GM19238 (cell line): ENCODE results near the gene NTM.
"Not testable (repeated sequence)": the region's sequence is repeated elsewhere in the genome, so short reads cannot be mapped to it uniquely, and the experiment has no call there.

Experiments used
- DNase-seq: peaks from one replicate; pipeline ENCODE4 v3.0.0; 2011; ENCODE audit warnings: low spot score; ENCODE audit not compliant: insufficient read length

Gene NTM

DNA sequence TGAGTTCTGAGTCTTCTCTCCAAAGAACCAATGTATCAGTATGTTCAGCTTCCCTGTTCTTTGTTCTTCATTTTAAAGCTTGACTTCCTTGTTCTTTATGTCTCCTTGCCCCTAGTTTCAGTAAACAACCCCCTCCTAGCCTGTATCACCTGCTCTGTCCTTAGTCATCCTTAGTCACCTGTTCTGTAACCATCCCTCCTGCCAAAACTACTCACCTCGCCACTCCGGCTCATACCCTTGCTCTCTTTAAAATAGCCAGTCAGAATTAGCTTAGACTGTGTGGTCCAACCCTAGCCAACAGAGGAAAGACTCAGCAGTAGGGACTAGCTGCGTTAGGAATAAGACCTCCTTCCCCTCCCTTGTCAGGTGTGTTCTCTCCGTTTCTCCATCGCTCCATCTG, 127.3 kb downstream of the NTM start:
- not testable (repeated sequence) for DNase-seq

DNA sequence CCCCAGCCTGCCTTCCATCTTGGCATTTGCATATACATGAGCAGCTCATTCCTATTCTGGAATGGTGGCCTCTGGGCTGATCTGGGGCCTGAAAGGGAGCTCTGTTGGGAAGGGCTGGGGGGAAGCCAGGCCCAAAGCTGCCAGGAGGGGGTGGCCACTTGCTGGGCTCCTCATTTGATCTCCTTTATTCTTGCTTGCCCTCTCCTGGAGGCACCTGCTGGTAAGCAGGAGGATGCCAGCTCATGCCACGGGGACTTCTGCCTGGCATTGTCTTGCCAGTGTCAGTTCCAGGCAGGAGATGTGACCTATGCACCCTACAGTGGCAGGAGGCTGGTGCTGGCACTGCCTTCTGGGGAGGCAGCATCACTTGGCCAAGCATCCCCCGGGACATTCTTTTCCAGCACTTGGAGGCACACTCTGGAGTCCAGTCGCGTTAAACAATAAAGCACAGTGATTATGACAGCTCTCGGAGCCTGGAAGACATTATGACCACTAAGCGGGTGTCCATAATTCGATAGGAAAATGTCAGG, 128.3 kb downstream of the NTM start:
- DNase-seq: no peak

DNA sequence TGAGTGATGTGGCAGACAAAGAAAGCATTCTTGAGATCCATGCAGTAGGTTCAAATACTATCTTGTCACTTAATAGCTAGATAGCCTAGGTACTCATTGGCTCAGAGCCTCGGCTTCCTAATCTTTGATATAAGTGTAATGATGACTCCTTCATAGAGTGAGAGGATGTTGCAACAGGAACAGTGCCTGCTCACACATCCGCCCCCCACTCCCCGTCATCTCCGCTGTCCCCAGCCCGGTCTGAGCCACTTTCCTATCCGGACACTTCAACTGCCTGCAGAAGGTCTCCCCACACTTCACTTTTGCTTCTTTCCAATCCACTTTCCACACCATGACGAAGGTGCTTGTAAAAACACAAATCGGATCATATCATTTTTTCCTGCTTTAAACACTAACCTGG, 128.8 kb downstream of the NTM start:
- DNase-seq: no peak

DNA sequence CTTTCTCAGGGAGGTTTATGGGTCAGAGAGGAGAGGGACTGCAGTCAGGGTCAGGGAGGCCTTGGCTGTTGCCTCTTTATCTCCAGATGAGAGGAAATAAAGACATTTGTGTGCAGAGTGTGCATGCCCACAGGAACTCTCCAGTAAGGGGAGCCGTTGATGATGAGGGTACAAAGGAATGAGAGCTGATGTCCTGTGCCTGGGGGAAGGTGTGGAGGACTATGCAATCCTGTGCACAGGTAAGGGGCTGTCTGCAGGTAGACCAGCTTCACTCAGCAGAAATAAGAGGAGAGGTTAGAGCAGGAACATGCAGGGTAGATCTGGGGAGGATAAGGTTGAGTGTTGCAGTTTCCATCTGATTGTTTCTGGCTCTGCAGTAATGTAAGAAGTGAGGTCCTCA, 132.6 kb downstream of the NTM start:
- DNase-seq: no peak

DNA sequence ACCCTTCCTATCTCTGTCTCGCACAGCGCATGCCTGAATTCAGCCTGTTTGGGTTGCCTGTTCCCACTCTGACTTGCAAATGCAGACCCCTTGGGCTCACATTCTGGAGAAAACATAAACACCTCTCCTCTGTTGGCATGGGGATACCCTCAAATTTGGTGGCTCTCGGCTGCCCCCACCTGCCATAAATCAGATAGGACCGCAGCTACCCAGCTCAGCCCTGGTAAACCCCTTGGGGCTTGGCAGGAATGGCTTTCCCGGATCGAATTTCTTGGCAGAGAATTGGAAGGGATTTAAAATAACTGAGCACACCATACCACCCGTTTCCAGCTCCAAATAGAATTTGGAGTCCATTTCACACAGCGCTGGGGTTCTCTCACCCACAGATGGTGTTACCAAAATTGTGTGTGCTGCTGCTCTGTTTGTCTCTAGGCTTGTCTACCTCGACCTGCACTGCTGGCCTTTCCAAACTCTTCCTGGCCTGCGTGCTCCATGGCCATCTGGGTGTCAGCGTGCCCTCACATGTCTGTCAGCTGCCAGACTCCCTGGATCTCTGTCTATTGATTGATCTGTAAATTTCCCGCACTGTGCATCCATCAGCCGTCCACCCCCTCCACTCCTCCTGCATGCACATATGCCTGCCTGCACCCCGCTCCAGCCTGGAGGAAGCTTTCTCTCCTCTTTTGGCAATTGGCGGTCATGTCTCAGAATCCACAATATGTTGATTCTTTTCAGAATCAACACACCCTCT, 134.0 kb downstream of the NTM start:
- no peak for DNase-seq

DNA sequence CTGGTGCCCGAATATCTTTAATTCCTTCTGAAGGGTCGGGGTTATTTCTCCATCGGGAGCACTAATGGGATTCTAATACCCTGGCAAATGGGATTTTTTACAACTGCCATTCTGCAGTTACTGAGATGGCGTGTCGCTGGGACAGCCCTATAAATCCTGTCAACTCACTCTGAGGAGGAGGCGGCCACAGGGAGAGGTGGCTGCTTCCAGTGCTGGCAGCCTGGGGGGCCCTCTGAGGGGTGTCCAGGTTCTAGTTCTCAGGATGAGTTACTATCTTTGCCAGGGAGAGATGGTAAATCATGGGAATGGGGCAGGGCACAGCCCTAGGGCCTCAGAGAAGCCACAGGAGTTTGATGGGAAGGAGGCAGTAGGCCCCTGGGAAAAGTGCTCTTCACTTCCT, 135.9 kb downstream of the NTM start:
- DNase-seq: no peak

DNA sequence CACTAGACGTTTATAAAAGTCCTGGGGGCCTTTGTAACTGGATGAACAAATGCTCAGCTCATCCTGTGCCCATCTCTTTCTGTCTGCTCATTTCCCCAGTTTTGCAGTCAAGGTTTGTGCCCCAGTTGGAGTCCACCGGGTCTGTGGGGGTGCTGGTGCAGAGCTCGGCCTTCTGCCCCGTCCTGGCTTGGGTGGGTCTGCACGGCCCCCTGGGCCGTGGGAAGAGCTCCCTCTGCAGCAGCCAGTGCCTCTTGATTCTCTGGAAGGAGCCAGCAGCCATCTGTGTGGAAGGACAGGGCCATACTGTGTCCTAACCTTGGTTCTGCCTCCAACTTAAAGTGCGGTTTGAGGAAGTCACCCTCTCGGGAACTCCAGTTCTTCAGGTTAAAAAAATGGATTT, 140.2 kb downstream of the NTM start:
- no peak for DNase-seq

DNA sequence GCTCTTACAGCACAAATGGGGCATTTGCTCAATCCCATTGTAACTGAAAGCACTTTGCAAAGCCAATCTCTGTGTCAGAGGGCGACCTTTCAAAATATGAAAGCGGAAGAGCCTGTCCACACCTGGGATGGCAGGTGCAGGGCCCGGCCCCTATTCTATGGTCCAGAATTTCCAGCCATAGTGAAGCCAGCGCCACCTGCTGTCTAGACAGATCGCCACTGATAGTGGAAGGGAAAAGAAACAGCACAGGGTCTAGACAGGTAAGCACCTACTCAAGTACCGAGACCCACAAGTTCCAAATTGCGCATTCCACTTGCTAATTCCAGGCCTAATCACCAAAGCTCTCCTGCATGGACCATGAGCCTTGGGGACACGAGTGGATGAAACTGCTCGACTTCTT, 141.4 kb downstream of the NTM start:
- DNase-seq: no peak

DNA sequence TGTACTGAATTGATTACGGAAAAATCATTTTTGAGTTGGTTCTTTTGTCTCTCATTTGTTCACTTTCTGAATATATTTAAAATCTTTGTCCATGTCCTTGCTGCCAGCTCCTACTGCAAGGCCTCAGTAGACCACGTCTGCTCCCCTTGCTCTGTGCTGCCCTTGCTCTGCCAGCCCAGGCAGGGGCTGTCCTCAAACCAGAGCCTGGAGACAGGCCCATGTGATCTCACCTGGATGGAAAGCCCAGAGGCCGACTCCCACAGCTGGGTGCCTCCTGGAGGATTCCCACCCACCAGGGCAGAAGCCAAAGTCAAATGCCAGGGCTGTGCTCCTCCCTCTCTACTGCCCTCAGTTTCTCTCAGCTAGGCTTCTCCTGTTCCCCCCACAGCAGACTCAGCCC, 141.8 kb downstream of the NTM start:
- DNase-seq: no peak

DNA sequence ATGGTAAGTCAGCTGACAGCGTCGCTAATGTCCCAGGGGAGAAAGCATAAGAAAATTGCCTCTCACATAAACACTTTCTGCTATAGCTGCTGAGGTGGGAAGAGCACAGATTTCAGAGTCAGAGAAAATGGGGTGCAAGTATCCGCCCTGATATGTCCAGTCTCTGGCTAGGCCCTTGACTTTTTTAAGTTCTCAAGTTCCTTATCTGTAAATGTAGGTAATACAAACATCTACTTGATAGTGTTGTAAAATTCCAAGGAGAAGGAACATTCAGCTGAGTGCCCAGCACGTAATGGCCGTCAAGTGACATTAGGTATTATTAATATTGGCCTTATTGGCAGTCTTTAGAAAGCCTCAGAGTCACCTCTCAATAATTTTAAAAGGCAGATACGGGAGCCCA, 143.6 kb downstream of the NTM start:
- no peak for DNase-seq

DNA sequence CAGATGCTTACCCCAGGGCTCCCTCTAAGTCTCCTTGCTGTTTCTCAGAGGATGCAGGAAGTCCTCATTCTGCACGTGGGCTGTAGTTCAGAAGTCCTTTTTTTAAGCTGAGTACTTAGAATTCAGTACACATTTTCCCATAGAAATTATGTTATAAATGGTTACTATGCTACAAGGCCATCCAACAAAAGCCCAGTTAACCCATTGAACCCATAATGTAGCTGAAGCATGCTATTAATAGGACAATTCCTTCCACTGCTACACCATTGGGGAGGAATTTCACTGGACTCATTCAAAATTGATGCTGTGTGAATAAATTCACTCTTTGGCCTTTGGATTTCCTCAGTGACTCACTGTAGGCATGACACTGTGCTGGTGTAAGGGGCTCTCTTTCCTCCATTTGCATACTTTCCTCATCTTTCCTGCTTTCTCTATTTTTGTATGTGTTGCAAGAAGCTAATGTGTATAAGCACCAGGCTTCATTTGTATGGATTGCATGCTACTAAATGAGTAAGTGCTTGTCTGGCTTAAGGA, 148.0 kb downstream of the NTM start:
- no peak for DNase-seq

DNA sequence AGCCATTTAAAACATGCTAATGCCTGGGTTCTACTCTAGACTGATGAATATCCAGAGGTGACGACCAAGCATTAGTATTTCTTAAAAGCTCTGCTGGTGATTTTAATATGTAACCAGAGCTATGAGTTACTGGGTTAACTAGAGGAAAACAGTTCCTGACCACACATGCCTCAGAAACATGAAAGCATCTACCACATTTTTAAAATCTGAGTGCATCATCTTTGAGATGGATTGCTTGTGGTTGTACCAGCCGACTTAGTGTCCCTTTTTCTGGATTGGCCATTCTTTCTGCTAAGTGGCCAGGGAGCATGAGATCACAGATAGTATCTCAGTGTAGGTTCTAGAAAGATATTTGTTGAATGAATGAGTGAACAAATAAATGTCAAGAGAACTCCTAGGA, 152.4 kb downstream of the NTM start:
- no peak for DNase-seq

DNA sequence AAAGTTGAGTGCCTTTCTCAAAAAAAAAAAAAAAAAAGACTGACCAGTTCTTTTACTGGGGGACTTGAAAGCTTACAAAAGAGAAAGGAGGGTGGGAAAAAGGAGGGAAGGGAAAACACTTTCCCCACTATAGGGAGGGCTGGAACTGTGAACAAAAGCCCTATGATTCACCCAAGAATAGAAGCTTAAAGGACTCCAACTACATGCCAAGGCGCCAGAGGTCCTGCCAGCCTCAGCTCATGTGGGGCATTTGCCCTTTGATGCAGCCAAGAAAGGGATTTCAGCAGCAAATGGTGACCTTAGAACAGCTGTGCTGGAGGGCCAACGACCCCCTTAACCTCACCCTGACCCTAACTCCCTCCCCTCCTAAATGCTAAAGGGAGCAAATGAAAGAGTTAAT, 160.0 kb downstream of the NTM start:
- DNase-seq: no peak

DNA sequence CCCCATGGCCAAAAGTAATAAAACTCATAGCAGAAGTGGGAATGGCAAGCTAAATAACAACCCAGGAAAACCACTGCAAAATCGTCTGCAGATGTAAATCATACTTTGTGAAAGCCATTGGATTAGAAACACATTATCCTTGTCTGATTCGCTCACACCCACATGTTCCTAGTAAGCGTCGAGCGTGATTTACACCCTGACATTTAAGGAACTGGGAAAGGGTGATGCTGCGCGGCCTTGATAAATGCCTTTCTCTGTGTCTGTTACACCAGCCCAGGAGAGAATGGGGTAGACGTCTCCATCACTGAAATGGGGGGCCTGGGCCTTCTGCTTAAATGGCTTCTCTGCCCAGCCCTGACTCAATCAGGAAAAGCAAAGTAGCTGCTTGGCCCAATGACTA, 162.7 kb downstream of the NTM start:
- no peak for DNase-seq

DNA sequence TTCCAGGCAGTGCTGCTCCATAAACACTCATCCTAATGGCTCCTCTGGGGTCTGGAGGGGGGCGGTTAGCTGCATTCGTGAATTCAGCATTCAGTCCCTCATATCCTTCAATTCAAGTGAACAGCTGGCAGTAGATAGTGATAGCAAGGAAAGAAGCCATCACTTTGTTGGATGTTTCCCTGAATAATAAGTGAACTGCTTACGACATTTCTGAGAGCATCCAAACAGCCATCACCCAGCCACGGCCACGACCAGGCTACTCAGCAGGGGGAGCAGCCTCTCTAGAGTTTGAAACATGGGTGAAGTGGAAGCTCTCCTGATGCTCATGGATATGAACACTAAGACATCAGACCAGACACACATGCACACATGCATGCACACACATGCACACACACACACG, 163.6 kb downstream of the NTM start:
- DNase-seq: no peak

DNA sequence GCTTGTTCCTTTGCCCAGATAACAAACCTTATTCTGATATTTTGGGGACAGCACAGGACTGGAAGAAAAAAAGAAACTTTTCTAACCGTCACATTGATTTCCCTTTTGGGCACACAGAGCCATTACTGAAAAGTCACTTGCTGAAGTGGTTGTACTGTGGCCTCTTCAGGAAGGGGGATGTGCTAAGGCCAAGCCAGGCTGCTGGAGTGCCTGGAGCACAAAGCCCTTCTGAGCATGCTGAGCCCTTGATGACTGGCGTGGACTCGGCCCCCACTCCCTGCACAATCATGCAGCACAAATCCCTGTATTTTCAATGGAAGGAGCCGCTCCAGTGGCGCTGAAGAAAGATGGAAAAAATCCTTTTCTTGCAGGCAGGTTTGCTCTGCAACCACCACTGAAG, 164.2 kb downstream of the NTM start:
- no peak for DNase-seq

DNA sequence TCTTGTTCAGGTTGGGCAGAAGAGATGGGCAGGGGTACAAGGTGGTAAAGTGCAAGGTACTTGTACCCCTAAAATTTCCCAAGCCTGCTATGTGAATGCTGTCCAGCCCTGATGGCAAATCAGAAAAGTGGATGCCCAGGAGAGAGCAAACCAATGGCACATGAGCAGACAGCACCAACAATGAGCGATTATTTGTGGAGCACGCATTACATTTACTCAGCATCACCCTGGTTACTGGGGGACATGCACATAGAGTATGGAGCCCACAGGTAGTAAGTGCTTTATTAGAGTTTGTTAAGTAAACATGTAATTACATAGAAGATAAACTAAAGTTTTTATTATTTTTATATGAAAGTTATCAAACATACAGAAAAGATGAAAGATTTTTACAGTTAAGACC, 165.7 kb downstream of the NTM start:
- DNase-seq: no peak

DNA sequence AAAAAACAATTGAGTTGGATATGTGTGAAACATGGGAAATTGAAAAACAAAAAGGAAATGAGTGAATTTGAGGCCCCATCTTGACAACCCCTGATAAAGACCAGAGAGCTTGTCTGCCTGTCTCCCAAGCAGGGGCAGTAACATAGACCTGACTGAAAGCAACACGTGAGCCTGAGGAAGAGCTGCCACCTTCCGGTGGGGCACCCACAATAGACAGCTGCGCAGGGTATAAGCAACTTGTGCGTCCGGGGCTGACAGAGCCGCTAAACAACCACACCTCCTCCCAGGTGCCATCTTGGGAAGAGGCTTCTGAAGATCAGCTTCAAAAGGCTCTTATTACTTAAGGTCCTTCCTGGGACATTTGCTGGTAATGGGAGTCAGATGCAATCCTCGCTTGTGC, 166.8 kb downstream of the NTM start:
- DNase-seq: no peak

DNA sequence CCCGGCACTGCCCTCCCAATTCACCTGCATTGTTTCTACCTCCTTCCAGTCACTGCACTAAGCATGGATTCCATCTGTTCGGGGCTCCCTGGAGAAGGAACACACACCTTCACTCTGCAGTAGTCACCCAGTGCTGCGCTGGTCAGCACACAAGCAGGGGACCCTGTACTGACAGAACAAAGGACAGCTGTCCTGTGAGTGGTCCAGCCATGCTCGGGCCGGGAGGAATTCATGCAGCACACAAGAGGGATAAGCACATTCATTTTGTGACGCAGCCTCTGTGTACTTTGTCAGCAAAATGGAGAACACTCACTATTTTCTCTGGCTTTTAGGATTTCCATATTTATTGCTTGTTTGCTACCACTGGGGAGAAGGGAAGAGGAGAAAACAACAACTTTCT, 167.3 kb downstream of the NTM start:
- DNase-seq: no peak

DNA sequence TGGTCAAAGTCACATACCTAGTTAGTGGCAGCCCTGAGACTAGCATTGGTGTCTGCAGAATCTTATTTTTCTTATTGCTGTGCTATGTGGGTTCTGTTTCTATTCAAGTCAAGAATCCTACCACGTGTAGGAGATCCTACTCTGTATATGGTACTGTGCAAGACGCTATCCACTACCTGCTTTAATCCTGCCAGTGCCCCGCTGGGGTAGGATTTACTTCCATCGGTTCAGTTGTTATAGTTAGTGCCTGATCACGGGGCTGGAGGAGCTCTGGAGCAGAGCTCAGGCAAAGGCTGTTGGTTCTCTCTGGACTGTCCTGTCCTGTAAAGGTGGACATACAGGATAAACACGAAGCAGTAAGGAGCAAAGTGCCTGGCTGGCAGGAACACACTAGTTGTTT, 167.9 kb downstream of the NTM start:
- no peak for DNase-seq

DNA sequence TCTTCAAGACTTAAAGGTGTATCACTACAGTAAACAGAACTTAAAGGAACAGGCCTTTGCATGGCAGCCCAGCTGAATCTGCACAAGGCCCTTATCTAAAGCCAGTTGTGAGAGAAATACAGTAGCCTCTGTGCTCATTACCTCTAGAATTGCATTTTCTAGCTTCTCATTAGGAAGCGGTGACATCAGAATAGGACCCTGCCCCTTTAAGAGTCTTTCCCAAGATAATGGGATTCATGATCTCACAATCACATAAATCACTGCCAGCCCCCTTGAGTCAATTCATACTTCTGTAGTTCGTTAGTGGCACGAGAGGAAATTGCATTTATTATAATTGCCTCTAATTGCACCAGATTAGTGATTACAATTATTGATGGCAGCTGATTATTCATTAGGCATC, 170.3 kb downstream of the NTM start:
- no peak for DNase-seq

DNA sequence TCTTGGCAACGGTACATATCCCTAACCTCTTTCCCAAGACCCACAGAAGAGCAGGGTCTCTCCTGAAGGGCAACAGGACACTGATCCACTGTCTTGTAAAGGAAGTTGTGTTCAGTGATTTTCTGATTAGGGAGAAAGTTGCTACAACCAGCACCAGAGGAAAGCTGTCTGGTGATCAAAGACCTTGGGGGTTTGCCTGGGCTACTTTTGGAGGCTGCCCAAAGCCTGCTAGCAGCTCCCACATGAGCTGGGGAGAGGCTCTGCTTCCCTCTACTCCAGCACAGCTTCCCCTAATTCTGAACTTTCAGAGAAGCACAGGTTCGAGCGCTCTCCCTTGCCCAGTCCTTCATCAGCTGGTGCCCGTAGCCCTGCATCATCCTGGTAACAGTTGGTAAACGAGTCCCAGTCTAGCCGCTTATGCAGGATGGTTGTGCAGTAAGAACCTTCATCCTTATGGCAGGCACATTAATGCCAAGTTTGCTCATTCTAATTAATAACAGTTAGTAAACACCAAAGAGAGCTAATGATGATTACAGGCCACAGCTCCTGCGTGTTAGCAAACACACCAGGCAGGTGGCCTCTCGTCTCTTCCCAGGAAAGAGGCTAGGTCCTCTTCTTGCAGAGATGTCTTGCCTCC, 173.1 kb downstream of the NTM start:
- DNase-seq: no peak

DNA sequence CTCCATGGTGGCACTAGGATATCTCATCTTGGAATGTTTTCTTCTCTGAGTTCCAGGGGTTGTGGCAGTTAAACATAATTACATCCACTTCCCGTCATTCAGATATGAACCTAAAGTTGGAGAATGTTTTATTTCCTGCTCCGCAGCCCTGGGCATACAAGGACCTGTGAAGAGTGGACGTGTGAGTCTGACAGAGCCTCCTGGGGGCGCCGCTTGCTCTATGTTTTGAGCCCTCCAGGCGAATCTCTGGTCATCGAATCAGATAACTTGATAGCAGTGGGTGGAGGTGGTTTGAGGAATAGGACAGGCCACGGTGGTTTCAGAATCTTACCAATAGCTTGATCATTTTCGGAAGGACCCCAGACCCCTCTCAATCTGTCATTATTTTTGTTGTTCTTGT, 174.2 kb downstream of the NTM start:
- no peak for DNase-seq
